Muscle of leg (tissue), 11 donors: ENCODE data around the gene SLC6A20. TPM values are rescaled to one million over a fixed set of nuclear protein-coding genes. Genes with fewer than 3 reads are reported as not detected.

Source experiments
- DNase-seq: peaks from one replicate; pipeline ENCODE4 v3.0.0; 2013
- H3K27ac ChIP-seq: one replicate; pipeline ENCODE4 v1.5.1; 2013; ENCODE audit warnings: mild to moderate bottlenecking, low read length, control low read depth
- H3K27me3 ChIP-seq: one replicate; pipeline ENCODE4 v1.6.1; 2013; ENCODE audit warnings: low read length; ENCODE audit not compliant: control insufficient read depth, insufficient read depth
- H3K36me3 ChIP-seq: one replicate; pipeline ENCODE4 v1.6.1; 2013; ENCODE audit warnings: low read length; ENCODE audit not compliant: control insufficient read depth, insufficient read depth
- H3K4me1 ChIP-seq: one replicate; pipeline ENCODE4 v1.6.1; 2013; ENCODE audit warnings: low read length; ENCODE audit not compliant: control insufficient read depth, insufficient read depth
- H3K4me3 ChIP-seq: one replicate; pipeline ENCODE4 v1.5.1; 2013; ENCODE audit warnings: low read length, control low read depth
- H3K9me3 ChIP-seq: replicated peaks from 2 replicates; pipeline ENCODE4 v1.6.1; 2013; ENCODE audit warnings: low read depth, low read length; ENCODE audit not compliant: control insufficient read depth
- WGBS: methylation state at CpG from one replicate; pipeline ENCODE4 v1.1.5; 2013; ENCODE audit warnings: missing lambda C conversion rate; ENCODE audit not compliant: insufficient coverage; 5-methylcytosine and 5-hydroxymethylcytosine counted together
- polyA plus RNA-seq, 8 donors: library from polyadenylated mRNA; unstranded; fragments of 120-200 nt; gene quantifications; one replicate each; pipeline versions ENCODE4 v1.2.1 to v1.2.3, GENCODE V29; 2013; ENCODE audit warnings: inconsistent platforms in 1 of 8, low replicate concordance in 1 of 8; ENCODE audit not compliant: insufficient read length in 8 of 8, insufficient read depth in 1 of 8
- total RNA-seq: library from RNA; stranded (reverse); fragments of 120-200 nt; gene quantifications from one replicate; pipeline ENCODE4 v1.2.4, GENCODE V29; 2013

Gene SLC6A20
- total and polyA plus RNA-seq, 9 donors, result 0.09 to 8.4 (median 0.28) TPM

DNA sequence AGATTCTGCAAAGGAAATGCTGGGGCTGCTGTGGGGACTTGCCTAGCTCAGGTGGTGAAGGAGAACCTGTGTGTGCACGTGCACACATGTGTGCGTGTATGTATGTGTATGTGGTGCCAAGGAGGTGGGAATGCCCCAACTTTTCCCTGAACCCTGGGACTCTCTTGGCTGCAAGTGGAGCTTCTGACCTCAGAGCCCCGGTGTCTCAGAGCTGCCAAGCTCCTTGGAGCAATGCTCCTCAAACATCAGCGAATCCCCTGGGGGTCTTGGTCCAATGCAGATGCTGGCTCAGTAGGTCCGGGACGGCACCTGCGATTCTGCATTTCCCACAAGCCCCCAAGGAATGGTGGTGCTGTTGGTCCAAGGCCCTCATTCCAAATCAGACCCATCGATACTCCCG lies 5.8 kb upstream of the SLC6A20 start:
- no peak for DNase-seq
- Histone ChIP-seq H3K27me3 (peaks cover 21% of the 10 kb centered on the region), H3K9me3 (no peaks in the 10 kb centered on the region), H3K36me3 (no peaks in the 10 kb centered on the region), H3K4me1 (no peaks in the 10 kb centered on the region), H3K27ac (no peak overlapping the region), H3K4me3 (no peak overlapping the region)
- WGBS, result 81% methylated on average over 4 of the region's 9 CpGs

DNA sequence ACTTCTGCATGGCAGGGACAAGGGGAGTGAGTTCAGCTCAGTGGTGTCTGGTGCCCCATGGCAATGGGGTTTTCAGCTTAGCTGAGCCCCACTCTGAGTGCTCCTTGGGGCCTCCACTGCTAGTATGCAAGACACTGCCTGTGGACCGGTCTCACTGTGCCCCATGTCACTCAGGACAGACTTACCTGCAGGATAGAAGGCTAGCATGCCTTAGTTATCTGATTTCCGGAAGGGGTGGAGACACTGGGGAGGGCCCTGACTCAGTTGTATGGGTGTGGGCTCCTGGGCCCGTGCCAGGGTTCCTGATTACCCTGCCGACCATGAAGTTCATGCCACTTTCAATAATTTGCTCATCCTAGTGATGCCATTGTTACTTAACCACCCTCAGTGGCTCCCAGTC lies 4.3 kb upstream of the SLC6A20 start:
- no peak for DNase-seq
- Histone ChIP-seq H3K9me3 (no peaks in the 10 kb centered on the region), H3K36me3 (no peaks in the 10 kb centered on the region), H3K27me3 (peaks cover 36% of the 10 kb centered on the region), H3K27ac (no peak overlapping the region), H3K4me3 (no peak overlapping the region), H3K4me1 (peaks cover 11% of the 10 kb centered on the region)
- 85% methylated on average over 2 of the region's 4 CpGs for WGBS

DNA sequence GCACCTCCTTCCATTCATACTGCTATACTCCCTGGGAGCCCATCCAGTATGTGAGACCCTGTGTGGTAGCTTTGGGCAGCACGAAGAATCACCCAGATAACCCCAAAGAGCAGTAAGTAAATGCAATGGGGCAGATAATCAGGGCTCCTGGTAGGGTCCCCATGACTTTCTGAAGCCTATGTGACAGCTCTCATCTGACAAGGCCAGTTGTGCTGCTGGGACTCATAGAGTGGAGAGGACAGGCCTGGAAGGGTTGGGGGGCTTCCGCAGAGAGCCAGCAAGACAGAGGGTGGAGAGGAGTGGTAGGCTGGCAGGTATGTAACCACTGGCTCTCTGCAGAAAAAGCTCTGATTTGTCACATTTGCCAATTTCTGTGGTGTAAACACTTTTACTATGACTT lies 3.2 kb upstream of the SLC6A20 start:
- no peak overlapping the region for H3K4me3 ChIP-seq
- 78% methylated on average over 2 of the region's 2 CpGs for WGBS
- H3K36me3 ChIP-seq, result no peaks in the 10 kb centered on the region
- H3K9me3 ChIP-seq, result no peaks in the 10 kb centered on the region
- H3K4me1 ChIP-seq, result peaks cover 11% of the 10 kb centered on the region
- no peak overlapping the region for H3K27ac ChIP-seq
- peaks cover 42% of the 10 kb centered on the region for H3K27me3 ChIP-seq
- DNase-seq, result no peak

DNA sequence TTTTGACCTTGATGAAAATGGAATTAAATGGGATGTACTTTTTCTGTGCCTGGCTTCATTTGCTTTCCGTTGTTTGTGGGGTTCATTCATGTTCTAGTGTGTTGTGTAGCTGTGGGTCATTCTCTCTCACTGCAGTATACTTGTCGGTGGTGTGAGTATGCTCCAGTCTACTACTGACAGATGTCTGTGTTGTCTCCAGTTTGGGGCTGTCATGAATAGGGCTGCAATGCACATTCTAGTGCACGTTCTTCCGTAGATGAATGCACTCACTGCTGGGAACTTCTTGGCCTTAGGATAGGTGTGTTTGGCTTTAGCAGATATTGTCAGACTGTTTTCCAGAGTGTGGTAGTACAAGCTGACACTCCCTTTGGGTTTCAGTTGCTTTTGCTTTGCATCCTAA lies 1.7 kb upstream of the SLC6A20 start:
- H3K4me1 ChIP-seq, result peaks cover 11% of the 10 kb centered on the region
- H3K4me3 ChIP-seq, result no peak overlapping the region
- DNase-seq, result no peak
- no peak overlapping the region for H3K27ac ChIP-seq
- peaks cover 55% of the 10 kb centered on the region for H3K27me3 ChIP-seq
- H3K9me3 ChIP-seq, result no peaks in the 10 kb centered on the region
- H3K36me3 ChIP-seq, result no peaks in the 10 kb centered on the region
- WGBS, result 50% methylated on average over 1 of the region's 4 CpGs

DNA sequence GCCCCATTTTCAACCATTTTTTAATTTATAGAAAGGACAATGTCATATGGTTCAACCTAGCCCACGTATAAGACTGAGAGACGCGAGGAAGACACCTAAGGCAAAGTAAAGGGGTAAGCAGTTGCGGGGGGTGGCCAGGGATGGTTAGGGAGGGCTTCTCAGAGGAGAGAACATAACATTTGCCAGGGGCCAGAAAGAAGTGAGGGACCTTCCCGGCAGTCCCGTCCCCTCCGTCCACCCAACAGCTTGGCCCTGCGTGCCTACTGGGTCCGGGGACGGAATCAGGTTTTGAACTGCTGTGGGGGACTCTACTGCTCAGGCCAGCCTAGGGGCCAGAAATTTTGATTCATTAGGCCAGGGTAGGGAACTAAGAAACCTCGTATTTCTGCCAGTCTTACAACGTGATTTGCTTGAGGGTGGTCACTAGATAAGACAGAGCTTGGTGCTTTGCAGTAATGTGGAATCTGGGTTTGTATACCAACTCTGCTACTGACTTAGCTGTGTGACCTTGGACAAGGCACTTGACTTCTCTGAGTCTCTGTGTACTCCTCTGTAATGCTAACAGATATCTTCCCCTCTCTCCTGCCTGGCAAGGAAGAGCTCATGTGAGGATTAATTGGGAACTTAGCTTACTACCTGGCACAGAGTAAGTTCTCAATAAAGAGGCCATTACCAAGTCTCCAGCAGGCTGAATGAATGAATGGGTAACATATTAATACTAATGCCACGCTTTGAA lies 734 bp upstream of the SLC6A20 start:
- DNase-seq, result no peak
- no peak overlapping the region for H3K4me3 ChIP-seq
- WGBS, result 65% methylated on average over 9 of the region's 13 CpGs
- H3K27ac ChIP-seq, result no peak overlapping the region
- no peaks in the 10 kb centered on the region for H3K36me3 ChIP-seq
- peaks cover 11% of the 10 kb centered on the region for H3K4me1 ChIP-seq
- H3K9me3 ChIP-seq, result no peaks in the 10 kb centered on the region
- H3K27me3 ChIP-seq, result peaks cover 62% of the 10 kb centered on the region

DNA sequence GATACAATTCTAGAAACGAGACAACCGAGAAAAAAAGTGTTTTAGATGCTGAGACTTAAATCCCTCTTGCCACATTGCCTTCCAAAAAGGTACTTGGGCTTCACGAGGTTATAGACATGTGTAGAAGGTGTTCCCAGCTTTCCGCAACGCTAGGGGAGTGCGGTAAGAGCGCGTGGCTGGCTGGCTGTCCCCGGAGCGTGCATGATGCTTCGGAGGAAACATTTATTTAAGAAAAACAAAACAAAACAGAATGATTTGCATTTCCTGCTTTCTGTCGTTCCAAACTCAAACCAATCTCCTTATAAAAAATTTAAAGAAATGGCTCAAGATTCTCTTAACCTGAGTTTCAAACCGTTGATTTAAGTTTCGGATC lies 841 bp downstream of the SLC6A20 start:
- no peaks in the 10 kb centered on the region for H3K9me3 ChIP-seq
- peak; percentile 32 for DNase-seq
- H3K36me3 ChIP-seq, result no peaks in the 10 kb centered on the region
- H3K4me3 ChIP-seq, result no peak overlapping the region
- H3K27me3 ChIP-seq, result peaks cover 66% of the 10 kb centered on the region
- 0% methylated on average over 7 of the region's 14 CpGs for WGBS
- peaks cover 11% of the 10 kb centered on the region for H3K4me1 ChIP-seq
- H3K27ac ChIP-seq, result no peak overlapping the region

DNA sequence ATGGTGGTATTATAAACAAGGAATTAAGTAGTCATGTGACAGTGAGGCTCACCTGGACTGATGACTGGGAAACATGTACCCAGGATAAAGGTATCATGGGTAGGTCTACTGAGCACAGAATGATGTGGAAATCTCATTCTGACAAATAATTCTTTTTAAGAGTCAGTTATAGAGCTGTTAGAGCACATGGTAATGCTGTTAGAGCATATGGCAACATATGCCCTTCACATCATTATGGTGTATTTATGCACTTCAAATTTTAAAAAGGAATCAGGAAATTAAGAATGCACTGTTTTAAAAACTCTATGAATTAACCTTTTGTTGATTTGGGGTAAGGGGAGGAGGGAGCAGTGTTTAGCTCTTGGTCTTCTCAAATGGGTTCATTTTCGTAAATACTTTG lies 1.7 kb downstream of the SLC6A20 start:
- no peaks in the 10 kb centered on the region for H3K9me3 ChIP-seq
- no peak overlapping the region for H3K27ac ChIP-seq
- DNase-seq, result no peak
- H3K4me1 ChIP-seq, result peaks cover 11% of the 10 kb centered on the region
- no CpG with 5 or more reads among the region's 1 CpG for WGBS
- H3K27me3 ChIP-seq, result peaks cover 67% of the 10 kb centered on the region
- no peaks in the 10 kb centered on the region for H3K36me3 ChIP-seq
- no peak overlapping the region for H3K4me3 ChIP-seq

DNA sequence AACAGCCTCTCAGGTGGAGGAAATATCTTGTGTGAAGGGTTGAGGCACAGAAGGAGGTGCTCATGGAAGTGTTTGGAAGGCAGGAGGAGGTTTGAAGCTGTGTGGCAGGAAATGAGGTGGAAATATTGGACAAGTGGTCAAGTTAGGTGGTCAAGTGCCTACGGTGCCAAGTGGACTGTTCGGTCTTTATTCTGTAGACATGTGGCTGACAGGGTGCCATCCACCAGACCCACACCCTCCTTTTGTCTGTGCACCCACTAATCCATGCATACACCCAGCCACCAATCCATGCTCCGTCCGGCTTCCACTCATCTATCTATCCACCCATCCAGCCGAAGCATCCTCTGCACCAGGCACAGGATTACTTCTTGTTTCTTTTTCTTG lies 2.2 kb downstream of the SLC6A20 start:
- Histone ChIP-seq H3K9me3 (no peaks in the 10 kb centered on the region), H3K36me3 (no peaks in the 10 kb centered on the region), H3K27me3 (peaks cover 62% of the 10 kb centered on the region), H3K4me3 (no peak overlapping the region), H3K27ac (no peak overlapping the region), H3K4me1 (peaks cover 11% of the 10 kb centered on the region)
- 91% methylated on average over 5 of the region's 5 CpGs for WGBS
- DNase-seq, result no peak

DNA sequence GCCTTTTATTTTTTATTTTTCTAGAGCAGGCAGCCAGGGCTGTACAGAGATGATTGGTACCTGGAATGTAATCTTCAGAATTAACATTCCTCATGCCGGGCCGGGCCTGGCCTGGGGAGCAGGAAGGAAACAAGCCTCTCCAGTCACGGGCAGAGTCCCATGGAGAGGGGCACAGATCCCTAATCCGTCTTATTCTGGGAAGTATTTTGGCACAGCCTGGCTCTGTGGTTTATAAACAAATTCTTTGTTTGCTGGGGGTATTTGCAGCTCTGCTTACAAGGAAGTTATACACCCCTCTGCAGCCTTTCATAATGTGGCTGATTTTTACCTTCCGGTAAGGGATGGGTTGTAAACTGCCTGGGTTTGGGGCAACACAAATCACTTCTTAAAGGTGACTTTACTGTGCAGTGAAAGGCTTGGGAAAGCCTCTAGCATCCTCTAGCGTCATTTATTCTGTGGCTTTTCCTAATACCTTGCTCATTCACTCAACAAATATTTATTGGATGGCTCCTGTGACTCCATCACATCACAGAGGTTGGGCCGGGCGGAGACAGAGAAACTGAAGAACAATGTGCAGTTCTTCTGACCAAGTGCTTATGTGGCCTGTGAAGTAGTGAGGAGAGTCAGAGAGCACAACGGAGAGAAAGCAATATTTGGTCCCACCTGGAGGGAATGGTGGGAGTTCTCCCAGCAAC lies 2.7 kb downstream of the SLC6A20 start:
- Histone ChIP-seq H3K27ac (no peak overlapping the region), H3K36me3 (no peaks in the 10 kb centered on the region), H3K4me3 (no peak overlapping the region), H3K27me3 (peaks cover 59% of the 10 kb centered on the region), H3K4me1 (peaks cover 11% of the 10 kb centered on the region), H3K9me3 (no peaks in the 10 kb centered on the region)
- DNase-seq, result no peak
- WGBS, result 46% methylated on average over 4 of the region's 9 CpGs

DNA sequence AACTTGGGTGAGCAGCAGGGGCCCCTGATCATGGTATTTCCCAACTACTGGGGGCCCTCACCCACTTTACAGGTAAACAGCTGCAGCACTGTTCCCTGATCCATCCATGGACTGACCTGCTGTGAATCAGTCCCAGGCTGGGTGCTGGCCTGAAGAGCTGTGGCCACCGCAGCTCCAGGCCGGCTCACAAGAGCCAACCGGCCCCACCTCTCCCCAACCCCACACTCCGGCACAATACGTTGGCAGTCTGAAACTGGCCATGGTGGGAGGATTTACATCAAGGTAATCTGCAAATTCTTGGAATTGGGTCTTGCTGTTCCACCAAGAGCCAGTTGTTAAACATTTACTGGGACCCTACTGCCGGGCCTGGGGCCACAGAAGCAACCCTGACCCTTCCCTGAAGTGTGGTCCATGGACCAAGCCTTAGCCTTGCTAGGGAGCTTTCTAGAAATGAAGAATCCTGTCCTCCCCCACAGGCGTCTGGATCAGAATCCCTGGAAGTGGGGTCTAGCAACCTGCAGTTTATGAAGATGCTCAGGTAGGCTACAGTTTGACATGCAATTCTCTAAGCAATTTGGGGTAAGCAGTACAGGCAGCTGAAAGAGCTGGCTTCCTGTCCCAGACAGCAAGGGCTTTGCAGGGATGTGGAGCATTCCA lies 3.7 kb downstream of the SLC6A20 start:
- no peak overlapping the region for H3K27ac ChIP-seq

More for the DNA sequence above, 3.7 kb downstream of the SLC6A20 start:
- 79% methylated on average over 2 of the region's 7 CpGs for WGBS
- Histone ChIP-seq H3K4me3 (no peak overlapping the region), H3K4me1 (peaks cover 11% of the 10 kb centered on the region), H3K36me3 (no peaks in the 10 kb centered on the region), H3K9me3 (no peaks in the 10 kb centered on the region), H3K27me3 (peaks cover 51% of the 10 kb centered on the region)
- DNase-seq, result no peak
